GM18502 (cell line): ENCODE measurements around the gene SCAPER.
"Not testable (repeated sequence)": the region's sequence is repeated elsewhere in the genome, so short reads cannot be mapped to it uniquely, and the experiment has no call there.

Source experiments
- ATAC-seq: cut with Tn5 transposase; IDR thresholded peaks from one replicate; pipeline ENCODE4 v1.9.1; 2021; ENCODE audit warnings: mild to moderate bottlenecking; ENCODE audit not compliant: unreplicated experiment, poor library complexity

SCAPER gene

GRCh38 chr15:76448755-76449154 lies 456.4 kb downstream of the SCAPER start:
- ATAC-seq = no peak

- no peak for ATAC-seq
Observed at GRCh38 chr15:76447728-76448441, 457.3 kb downstream of the SCAPER start.

- no peak for ATAC-seq
Observed at GRCh38 chr15:76440441-76440840, 464.7 kb downstream of the SCAPER start.

GRCh38 chr15:76439542-76439941 lies 465.6 kb downstream of the SCAPER start:
- ATAC-seq = no peak

- no peak for ATAC-seq
Observed at GRCh38 chr15:76433798-76434400, 471.2 kb downstream of the SCAPER start.

GRCh38 chr15:76433036-76433435 lies 472.1 kb downstream of the SCAPER start:
- not testable (repeated sequence) for ATAC-seq

GRCh38 chr15:76432604-76433003 lies 472.5 kb downstream of the SCAPER start:
- ATAC-seq = no peak

GRCh38 chr15:76431971-76432370 lies 473.2 kb downstream of the SCAPER start:
- no peak for ATAC-seq

GRCh38 chr15:76430711-76431110 lies 474.4 kb downstream of the SCAPER start:
- not testable (repeated sequence) for ATAC-seq

GRCh38 chr15:76429661-76430060 lies 475.5 kb downstream of the SCAPER start:
- no peak for ATAC-seq

GRCh38 chr15:76426941-76427340 lies 478.2 kb downstream of the SCAPER start:
- no peak for ATAC-seq

- no peak for ATAC-seq
Observed at GRCh38 chr15:76418352-76419140, 486.6 kb downstream of the SCAPER start.

GRCh38 chr15:76401285-76401684 lies 503.9 kb downstream of the SCAPER start:
- ATAC-seq = no peak

GRCh38 chr15:76398317-76399104 lies 506.6 kb downstream of the SCAPER start:
- ATAC-seq = no peak

GRCh38 chr15:76393614-76394013 lies 511.5 kb downstream of the SCAPER start:
- ATAC-seq = no peak

- ATAC-seq = no peak
Observed at GRCh38 chr15:76391847-76392246, 513.3 kb downstream of the SCAPER start.

GRCh38 chr15:76391309-76391708 lies 513.8 kb downstream of the SCAPER start:
- no peak for ATAC-seq

- no peak for ATAC-seq
Observed at GRCh38 chr15:76390571-76390970, 514.6 kb downstream of the SCAPER start.

GRCh38 chr15:76386926-76387325 lies 518.2 kb downstream of the SCAPER start:
- no peak for ATAC-seq

GRCh38 chr15:76386178-76386577 lies 519.0 kb downstream of the SCAPER start:
- no peak for ATAC-seq

- no peak for ATAC-seq
Observed at GRCh38 chr15:76384409-76384808, 520.7 kb downstream of the SCAPER start.
